ENCODE data around the gene GIMAP4. TPM values are rescaled to one million over a fixed set of nuclear protein-coding genes. Genes with fewer than 3 reads are reported as not detected.
"Not testable (repeated sequence)": the region's sequence is repeated elsewhere in the genome, so short reads cannot be mapped to it uniquely, and the experiment has no call there.

The GIMAP4 gene
- total RNA-seq, 1 donor from 2014 or later, result not detected

GRCh38 chr7:150594805-150595204 is 27.6 kb downstream of the GIMAP4 start:
- H3K4me3 Mint-ChIP-seq, result no peak overlapping the region
- H3K27ac Mint-ChIP-seq (ENCODE audit: unreplicated experiment), result no peak overlapping the region
- H3K36me3 Mint-ChIP-seq (ENCODE audit: low read depth), result no peaks in the 10 kb centered on the region
- peaks cover 13% of the 10 kb centered on the region for H3K9me3 Mint-ChIP-seq
- DNase-seq (ENCODE audit: low read depth, low spot score), result no peak
- H3K4me1 Mint-ChIP-seq, result no peaks in the 10 kb centered on the region
- peaks cover 45% of the 10 kb centered on the region for H3K27me3 Mint-ChIP-seq (ENCODE audit: low read depth)
- TF ChIP-seq CTCF (conservative IDR thresholded peaks at IDR 0.05), result no peak

- Mint-ChIP-seq H3K27me3 (ENCODE audit: low read depth) (peaks cover 47% of the 10 kb centered on the region), H3K4me1 (no peaks in the 10 kb centered on the region), H3K9me3 (peaks cover 13% of the 10 kb centered on the region)
These were observed 28.2 kb downstream of the GIMAP4 start for GRCh38 chr7:150595361-150595760.

GRCh38 chr7:150603600-150603999 is 36.4 kb downstream of the GIMAP4 start:
- not testable (repeated sequence) for DNase-seq (ENCODE audit: low read depth, low spot score); H3K36me3 Mint-ChIP-seq (ENCODE audit: low read depth); H3K9me3 Mint-ChIP-seq; H3K4me1 Mint-ChIP-seq; H3K4me3 Mint-ChIP-seq; H3K27ac Mint-ChIP-seq (ENCODE audit: unreplicated experiment)
- peaks cover 46% of the 10 kb centered on the region for H3K27me3 Mint-ChIP-seq (ENCODE audit: low read depth)

More at GRCh38 chr7:150595361-150595760, 28.2 kb downstream of the GIMAP4 start:
- Mint-ChIP-seq H3K4me3 (no peak overlapping the region), H3K36me3 (ENCODE audit: low read depth) (no peaks in the 10 kb centered on the region), H3K27ac (ENCODE audit: unreplicated experiment) (no peak overlapping the region)
- no peak for DNase-seq (ENCODE audit: low read depth, low spot score)
- TF ChIP-seq CTCF (conservative IDR thresholded peaks at IDR 0.05), result no peak

GRCh38 chr7:150610233-150610632 is 43.0 kb downstream of the GIMAP4 start:
- Mint-ChIP-seq H3K4me1 (no peaks in the 10 kb centered on the region), H3K4me3 (no peak overlapping the region), H3K36me3 (ENCODE audit: low read depth) (no peaks in the 10 kb centered on the region), H3K27ac (ENCODE audit: unreplicated experiment) (no peak overlapping the region), H3K27me3 (ENCODE audit: low read depth) (peaks cover 60% of the 10 kb centered on the region), H3K9me3 (no peaks in the 10 kb centered on the region)
- no peak for TF ChIP-seq CTCF (conservative IDR thresholded peaks at IDR 0.05)
- no peak for DNase-seq (ENCODE audit: low read depth, low spot score)

- DNase-seq (ENCODE audit: low read depth, low spot score), result no peak
- Mint-ChIP-seq H3K4me3 (no peak overlapping the region), H3K9me3 (peaks cover 6% of the 10 kb centered on the region), H3K36me3 (ENCODE audit: low read depth) (no peaks in the 10 kb centered on the region), H3K27ac (ENCODE audit: unreplicated experiment) (no peak overlapping the region), H3K27me3 (ENCODE audit: low read depth) (peaks cover 50% of the 10 kb centered on the region), H3K4me1 (no peaks in the 10 kb centered on the region)
- TF ChIP-seq CTCF (conservative IDR thresholded peaks at IDR 0.05), result no peak
These were observed 45.7 kb downstream of the GIMAP4 start for GRCh38 chr7:150612925-150613324.

GRCh38 chr7:150613880-150614279 is 46.7 kb downstream of the GIMAP4 start:
- Mint-ChIP-seq H3K36me3 (ENCODE audit: low read depth) (no peaks in the 10 kb centered on the region), H3K9me3 (peaks cover 13% of the 10 kb centered on the region), H3K27me3 (ENCODE audit: low read depth) (peaks cover 48% of the 10 kb centered on the region), H3K27ac (ENCODE audit: unreplicated experiment) (no peak overlapping the region), H3K4me3 (no peak overlapping the region), H3K4me1 (no peaks in the 10 kb centered on the region)
- DNase-seq (ENCODE audit: low read depth, low spot score), result no peak
- no peak for TF ChIP-seq CTCF (conservative IDR thresholded peaks at IDR 0.05)

GRCh38 chr7:150614426-150614825 is 47.2 kb downstream of the GIMAP4 start:
- H3K36me3 Mint-ChIP-seq (ENCODE audit: low read depth); H3K4me3 Mint-ChIP-seq; H3K27ac Mint-ChIP-seq (ENCODE audit: unreplicated experiment); DNase-seq (ENCODE audit: low read depth, low spot score); H3K4me1 Mint-ChIP-seq: not testable (repeated sequence)
- Mint-ChIP-seq H3K9me3 (peaks cover 13% of the 10 kb centered on the region), H3K27me3 (ENCODE audit: low read depth) (peaks cover 46% of the 10 kb centered on the region)

GRCh38 chr7:150615221-150615755 is 48.1 kb downstream of the GIMAP4 start:
- not testable (repeated sequence) for H3K27ac Mint-ChIP-seq (ENCODE audit: unreplicated experiment); H3K4me3 Mint-ChIP-seq; DNase-seq (ENCODE audit: low read depth, low spot score); H3K36me3 Mint-ChIP-seq (ENCODE audit: low read depth); H3K4me1 Mint-ChIP-seq
- peaks cover 46% of the 10 kb centered on the region for H3K27me3 Mint-ChIP-seq (ENCODE audit: low read depth)
- peaks cover 13% of the 10 kb centered on the region for H3K9me3 Mint-ChIP-seq
